GM21528 (cell line): Measurements from ENCODE around the gene HNRNPA0.

Experiments
- ATAC-seq: cut with Tn5 transposase; IDR thresholded peaks from one replicate; pipeline ENCODE4 v1.9.1; 2021; ENCODE audit warnings: mild to moderate bottlenecking, moderate library complexity; ENCODE audit not compliant: unreplicated experiment, low FRiP score

HNRNPA0 gene

GRCh38 chr5:137728048-137728447 lies 26.1 kb downstream of the HNRNPA0 start:
- no peak for ATAC-seq

- no peak for ATAC-seq
These were observed 26.5 kb downstream of the HNRNPA0 start for GRCh38 chr5:137727623-137728022.

- no peak for ATAC-seq
These were observed 29.9 kb downstream of the HNRNPA0 start for GRCh38 chr5:137724251-137724650.

- no peak for ATAC-seq
These were observed 35.6 kb downstream of the HNRNPA0 start for GRCh38 chr5:137718611-137719010.

- ATAC-seq: no peak
These were observed 37.8 kb downstream of the HNRNPA0 start for GRCh38 chr5:137716337-137716736.

- no peak for ATAC-seq
These were observed 38.7 kb downstream of the HNRNPA0 start for GRCh38 chr5:137715456-137715855.

GRCh38 chr5:137714946-137715345 lies 39.2 kb downstream of the HNRNPA0 start:
- ATAC-seq: no peak

- ATAC-seq: no peak
These were observed 39.7 kb downstream of the HNRNPA0 start for GRCh38 chr5:137714494-137714893.

- no peak for ATAC-seq
These were observed 42.0 kb downstream of the HNRNPA0 start for GRCh38 chr5:137712139-137712667.

- no peak for ATAC-seq
These were observed 44.1 kb downstream of the HNRNPA0 start for GRCh38 chr5:137710086-137710485.

GRCh38 chr5:137708796-137709559 lies 45.2 kb downstream of the HNRNPA0 start:
- ATAC-seq: no peak

GRCh38 chr5:137708062-137708461 lies 46.1 kb downstream of the HNRNPA0 start:
- no peak for ATAC-seq

GRCh38 chr5:137706841-137707240 lies 47.3 kb downstream of the HNRNPA0 start:
- ATAC-seq: no peak

- ATAC-seq: no peak
These were observed 49.1 kb downstream of the HNRNPA0 start for GRCh38 chr5:137705106-137705505.

- ATAC-seq: no peak
These were observed 50.6 kb downstream of the HNRNPA0 start for GRCh38 chr5:137703565-137703964.

GRCh38 chr5:137700282-137700680 lies 53.9 kb downstream of the HNRNPA0 start:
- no peak for ATAC-seq

GRCh38 chr5:137699336-137700281 lies 54.6 kb downstream of the HNRNPA0 start:
- no peak for ATAC-seq

- no peak for ATAC-seq
These were observed 57.7 kb downstream of the HNRNPA0 start for GRCh38 chr5:137696481-137696880.

- ATAC-seq: no peak
These were observed 58.3 kb downstream of the HNRNPA0 start for GRCh38 chr5:137695651-137696428.
